Dermis microvascular lymphatic vessel endothelial cell (primary cell): ENCODE results near the gene NTNG1. TPM values are rescaled to one million over a fixed set of nuclear protein-coding genes. Genes with fewer than 3 reads are reported as not detected.

ENCODE experiments used
- DNase-seq, 2 donors: peaks; one replicate each; pipeline versions ENCODE4 v3.0.0 to v3.0.0-alpha.2; 2010; ENCODE audit warnings: low read depth in 2 of 2
- total RNA-seq: library from RNA; depleted of rRNA; stranded (reverse); fragments of >200 nt; gene quantifications from 2 replicates; pipeline ENCODE4 v1.2.1, GENCODE V29; 2014

The NTNG1 gene
- total RNA-seq, 1 donor from 2014 or later: 0.13 TPM

DNA sequence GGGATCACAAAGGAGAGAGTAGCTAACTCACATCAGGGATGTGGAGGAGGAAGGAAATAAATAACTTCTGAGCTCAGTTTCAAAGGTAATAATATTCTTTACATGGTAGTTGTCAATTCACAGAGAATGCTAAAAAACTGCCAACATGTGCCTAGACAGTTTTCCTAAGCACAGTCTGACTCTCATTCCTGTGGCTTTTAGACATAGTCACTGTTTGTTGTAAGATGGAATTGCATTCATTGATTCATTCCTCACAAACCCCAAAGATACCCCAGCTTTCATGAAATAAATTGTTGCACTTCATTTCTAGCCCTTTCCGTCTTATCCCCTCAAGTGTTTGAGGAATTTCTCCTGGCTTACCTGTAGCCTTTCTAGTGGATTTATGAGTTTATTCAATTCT is 263.9 kb downstream of the NTNG1 start:
- no peak for DNase-seq

GRCh38 chr1:107405236-107405635 is 264.4 kb downstream of the NTNG1 start:
- no peak for DNase-seq

DNA sequence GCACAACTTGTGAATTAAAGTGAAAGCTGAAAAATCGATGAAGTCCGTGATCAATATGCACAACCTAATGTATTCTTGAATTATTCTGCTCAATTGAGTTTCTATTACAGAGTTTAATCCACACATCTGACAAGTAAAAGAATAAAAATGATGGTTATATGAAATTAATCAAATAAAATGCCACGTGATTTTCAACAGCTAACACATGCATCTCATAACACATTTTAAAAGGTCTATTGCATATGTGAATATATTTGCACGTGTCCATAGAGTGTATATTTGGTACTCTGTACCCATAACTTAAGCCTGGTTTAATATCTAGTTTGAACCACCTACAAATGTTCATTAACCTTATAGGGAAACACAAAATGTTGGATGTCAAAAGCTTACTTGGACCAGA is 266.2 kb downstream of the NTNG1 start:
- no peak for DNase-seq

DNA sequence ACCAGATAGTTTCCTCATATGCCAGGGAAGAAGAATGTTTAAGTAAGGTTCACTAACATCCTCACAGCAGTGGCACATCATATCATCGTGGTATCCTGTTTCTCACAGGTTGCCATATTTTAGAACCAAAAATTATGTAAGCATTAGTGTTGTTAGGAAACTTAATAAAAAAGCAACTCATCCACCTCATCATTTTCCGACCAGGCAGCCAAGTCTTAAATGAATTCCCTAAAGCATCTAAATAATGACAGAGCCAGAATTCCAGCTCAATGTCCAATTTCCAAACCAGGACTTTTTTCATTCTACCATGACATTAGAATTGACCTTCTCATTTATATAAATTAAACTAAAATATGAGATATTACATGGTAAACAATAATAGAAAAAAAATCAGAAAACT is 272.7 kb downstream of the NTNG1 start:
- DNase-seq: peak in 1 of 2 donors; percentile 9

DNA sequence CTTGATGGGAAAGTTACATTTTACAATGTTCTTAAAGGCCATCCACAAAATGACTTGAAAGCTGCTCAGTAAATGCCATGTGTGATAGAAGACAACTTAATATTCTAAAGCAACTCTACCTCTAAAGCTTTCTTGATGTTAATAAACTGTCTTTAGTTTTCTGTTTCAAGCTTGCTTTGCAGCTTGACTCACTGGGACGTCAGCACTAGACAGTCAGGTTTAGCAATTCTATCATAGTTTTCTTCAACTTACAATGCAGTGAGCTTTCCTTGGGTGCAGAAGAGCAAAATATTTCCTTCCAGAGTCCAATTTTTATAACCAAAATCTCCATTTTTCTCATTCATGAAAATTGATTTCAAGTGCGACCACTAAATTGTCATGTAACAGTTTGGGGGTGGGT is 273.1 kb downstream of the NTNG1 start:
- DNase-seq: no peak

DNA sequence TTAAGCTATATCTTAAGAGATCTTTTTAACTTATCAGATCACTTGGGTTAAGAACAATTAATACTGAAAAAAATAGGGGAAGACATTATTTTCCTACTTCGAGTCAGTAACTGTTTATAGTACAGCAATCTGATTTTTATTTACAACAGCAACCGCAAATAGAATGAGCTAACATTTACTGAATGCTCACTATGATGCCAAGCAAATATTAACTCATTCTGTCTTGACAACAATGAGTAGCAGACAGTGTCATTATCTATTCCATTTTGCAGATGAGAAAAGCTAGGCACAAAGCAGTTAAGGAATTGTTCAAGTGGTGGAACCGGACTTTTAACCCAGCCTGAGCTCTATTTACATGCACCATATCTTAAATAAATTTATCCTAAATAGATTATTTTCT is 273.7 kb downstream of the NTNG1 start:
- DNase-seq: no peak

GRCh38 chr1:107415241-107415640 is 274.4 kb downstream of the NTNG1 start:
- no peak for DNase-seq

DNA sequence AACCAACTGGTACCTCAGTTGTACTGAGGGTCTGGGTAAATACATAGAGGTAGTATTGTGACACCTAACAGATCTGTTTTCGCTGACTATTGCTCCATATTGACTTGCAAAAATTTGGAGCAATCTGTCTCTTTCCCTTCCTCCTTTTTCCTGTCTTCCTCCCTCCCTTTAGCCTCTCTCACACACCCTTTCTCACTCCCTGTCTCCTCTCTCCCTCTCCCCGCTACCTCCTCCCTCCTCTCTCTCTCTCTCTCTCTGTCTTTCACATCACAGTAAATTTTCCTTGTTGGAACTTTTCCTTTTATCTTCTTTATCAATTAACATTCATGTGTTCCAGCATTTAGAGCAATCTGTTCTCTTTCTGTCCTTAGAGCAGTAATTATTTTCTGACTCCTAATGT is 278.2 kb downstream of the NTNG1 start:
- no peak for DNase-seq

DNA sequence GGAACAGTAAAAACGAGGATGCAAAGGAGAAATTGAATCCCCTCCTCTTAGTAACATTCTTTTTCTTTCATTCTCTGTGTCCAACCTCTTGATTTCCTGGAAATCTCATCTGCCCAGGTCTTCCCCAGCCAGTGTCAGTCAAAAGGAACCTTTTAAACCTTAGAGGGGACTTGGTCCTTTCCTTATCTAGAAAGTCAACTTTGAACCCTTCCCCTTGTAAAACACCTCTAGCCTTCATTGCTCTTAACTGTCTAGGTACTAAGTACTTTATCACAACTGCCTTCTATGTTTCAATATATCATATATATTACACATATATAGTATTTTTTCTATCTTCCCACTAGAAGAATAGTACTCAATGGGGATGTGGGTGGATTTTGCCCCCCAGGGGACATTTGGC is 282.1 kb downstream of the NTNG1 start:
- DNase-seq: no peak

GRCh38 chr1:107430540-107431228 is 289.8 kb downstream of the NTNG1 start:
- peak; percentile 28 to 48 for DNase-seq

DNA sequence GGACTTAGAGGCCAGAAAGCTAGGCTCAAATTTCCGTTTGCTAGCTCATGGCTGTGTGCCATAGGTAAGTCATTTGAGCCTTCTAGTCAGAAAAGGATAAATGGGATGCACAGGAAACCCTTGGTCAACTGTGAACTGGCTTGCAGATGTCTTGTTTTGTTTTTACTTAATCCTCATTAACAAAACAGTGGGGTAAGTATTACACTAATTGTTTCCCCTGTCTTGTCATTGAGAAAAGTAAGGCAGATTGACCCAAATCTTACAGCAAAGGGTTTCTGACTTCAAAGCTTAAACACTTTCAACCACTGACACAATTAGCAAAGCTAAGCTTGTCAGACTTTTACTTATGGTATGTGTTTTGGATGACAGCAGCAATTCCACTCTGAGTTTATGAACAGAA is 291.3 kb downstream of the NTNG1 start:
- no peak for DNase-seq

- no peak for DNase-seq
These were observed 292.2 kb downstream of the NTNG1 start for GRCh38 chr1:107433068-107433467.

- no peak for DNase-seq
These were observed 293.0 kb downstream of the NTNG1 start for GRCh38 chr1:107433635-107434360.

- no peak for DNase-seq
These were observed 293.5 kb downstream of the NTNG1 start for GRCh38 chr1:107434361-107434693.

DNA sequence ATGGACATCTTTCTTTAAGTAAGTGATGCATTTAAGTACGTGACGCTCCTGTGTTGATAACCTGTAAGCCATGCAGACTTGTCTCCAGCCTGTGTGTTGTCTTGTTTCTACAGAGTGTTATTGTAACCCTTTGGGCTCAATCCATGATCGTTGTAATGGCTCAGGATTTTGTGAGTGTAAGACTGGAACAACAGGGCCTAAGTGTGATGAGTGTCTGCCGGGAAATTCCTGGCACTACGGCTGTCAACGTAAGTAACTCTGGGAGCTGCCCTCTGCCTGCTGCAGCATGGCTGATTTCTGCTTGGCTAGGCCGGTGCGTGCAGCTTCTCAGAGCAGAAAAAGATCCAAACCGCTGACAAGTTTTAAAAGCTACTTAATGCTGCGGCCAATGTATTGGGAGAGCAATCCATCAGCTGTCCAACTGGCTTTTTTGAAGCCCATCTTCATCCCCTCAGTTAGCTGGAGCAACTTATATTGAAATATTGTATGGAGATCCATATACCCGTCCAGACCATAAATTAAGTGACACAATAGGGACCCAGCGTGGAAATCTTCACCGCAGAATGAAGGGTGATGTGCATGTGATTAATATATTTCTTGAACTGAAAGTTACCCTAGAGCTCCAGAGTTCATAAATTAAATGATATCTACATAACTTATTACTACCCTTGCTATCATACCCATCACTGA is 295.9 kb downstream of the NTNG1 start:
- DNase-seq: no peak

- no peak for DNase-seq
These were observed 298.7 kb downstream of the NTNG1 start for GRCh38 chr1:107439567-107439966.

DNA sequence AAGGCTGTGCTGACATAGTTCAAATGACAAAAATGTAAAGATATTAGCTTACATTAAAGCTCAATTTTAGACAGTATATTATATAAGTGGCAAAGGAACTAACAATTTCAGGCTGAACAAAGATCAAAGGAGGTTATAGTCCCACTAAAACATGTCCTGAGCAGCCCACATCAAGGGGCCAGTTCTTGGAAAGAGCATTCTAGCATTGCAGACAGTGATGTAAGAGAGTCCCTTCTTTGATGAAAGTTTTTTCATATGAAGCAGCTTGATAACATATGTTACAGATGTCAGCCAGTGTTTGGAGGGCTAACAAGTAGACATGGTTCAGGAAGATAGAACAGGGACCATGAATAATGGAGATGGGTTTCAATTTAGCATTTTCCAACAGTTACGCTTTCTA is 301.7 kb downstream of the NTNG1 start:
- DNase-seq: no peak

DNA sequence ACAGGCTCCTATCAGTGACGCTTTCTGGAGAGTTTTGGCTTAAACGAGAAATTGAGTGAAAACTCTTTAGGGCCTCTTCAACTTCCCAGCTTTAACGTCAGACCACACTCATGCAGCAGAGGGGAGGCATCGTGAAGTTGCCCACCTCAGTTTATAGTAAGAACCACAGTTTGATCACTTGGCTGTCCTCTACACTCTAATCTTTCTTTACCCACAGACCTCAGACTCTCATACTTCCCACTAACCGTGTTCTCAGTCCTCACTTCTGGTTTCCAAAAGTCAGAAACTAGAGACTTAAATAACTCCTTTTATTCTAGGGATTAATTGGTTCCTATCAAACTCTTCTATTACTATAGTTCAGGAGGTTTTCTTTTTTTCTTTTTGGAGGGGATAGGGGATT is 302.2 kb downstream of the NTNG1 start:
- no peak for DNase-seq

DNA sequence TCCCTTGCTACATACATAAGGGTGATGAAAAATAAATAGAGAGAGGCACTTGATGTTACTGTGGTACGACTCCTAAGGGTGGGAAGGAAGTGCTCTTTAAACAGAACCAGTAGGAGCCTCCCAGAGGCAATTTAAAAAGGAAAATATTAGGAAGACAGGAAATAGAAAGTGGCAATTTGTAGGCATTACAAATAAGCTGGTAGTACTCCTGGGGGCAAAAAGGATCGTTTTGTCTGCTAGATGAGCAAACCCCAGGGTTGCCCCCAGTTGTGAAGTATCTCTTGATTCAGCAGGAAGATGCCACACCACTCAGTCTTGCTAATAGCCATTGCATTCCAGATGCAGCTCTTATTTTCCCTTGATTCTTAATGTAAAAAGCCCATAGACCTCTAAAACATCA is 303.0 kb downstream of the NTNG1 start:
- DNase-seq: no peak

DNA sequence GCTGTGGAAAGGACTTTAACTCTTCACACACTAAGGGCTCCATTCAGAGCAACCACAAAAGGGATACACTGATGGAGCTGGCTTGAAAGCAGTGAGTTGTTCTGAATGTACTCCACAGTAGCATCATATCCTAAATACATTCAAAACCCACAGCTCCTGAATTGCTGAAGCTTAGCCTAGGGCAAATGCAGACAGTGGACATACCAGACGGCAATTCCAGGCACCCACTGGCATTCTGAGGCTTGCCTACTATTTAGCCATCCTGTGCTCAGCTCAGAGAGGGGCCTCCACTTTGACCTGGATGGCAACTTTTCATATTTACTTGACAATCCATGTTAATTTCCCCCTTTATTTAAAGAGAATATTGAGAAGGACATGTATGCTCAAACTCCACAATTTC is 303.5 kb downstream of the NTNG1 start:
- DNase-seq: no peak

DNA sequence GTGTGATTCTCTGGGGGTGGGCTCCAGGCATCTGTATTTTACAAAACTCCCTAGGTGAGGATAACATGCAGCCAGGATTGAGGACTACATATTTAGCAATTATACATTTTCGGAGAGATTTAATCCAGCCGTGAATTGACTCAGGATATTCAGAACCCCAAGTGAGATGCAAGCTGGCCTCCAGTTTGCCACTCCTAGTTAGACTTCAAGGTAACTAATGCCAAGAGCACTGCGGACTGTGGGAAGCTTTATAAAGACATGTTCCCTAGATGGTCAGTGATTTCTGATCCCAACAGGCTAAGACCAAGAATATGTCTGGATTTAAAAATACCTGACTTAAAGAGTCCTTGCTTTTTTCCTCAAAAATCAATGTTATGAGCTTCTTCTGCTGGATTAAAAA is 308.5 kb downstream of the NTNG1 start:
- no peak for DNase-seq

- no peak for DNase-seq
These were observed 310.2 kb downstream of the NTNG1 start for GRCh38 chr1:107450899-107451664.
